Measurements from ENCODE around the gene ATG16L1.

Gene ATG16L1

GRCh38 chr2:233321166-233321565, 69.7 kb downstream of the ATG16L1 start:
- TF ChIP-seq, protein P1, sequence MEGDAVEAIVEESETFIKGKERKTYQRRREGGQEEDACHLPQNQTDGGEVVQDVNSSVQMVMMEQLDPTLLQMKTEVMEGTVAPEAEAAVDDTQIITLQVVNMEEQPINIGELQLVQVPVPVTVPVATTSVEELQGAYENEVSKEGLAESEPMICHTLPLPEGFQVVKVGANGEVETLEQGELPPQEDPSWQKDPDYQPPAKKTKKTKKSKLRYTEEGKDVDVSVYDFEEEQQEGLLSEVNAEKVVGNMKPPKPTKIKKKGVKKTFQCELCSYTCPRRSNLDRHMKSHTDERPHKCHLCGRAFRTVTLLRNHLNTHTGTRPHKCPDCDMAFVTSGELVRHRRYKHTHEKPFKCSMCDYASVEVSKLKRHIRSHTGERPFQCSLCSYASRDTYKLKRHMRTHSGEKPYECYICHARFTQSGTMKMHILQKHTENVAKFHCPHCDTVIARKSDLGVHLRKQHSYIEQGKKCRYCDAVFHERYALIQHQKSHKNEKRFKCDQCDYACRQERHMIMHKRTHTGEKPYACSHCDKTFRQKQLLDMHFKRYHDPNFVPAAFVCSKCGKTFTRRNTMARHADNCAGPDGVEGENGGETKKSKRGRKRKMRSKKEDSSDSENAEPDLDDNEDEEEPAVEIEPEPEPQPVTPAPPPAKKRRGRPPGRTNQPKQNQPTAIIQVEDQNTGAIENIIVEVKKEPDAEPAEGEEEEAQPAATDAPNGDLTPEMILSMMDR (IDR thresholded peaks at IDR 0.05; ENCODE audit: control extremely low read depth, extremely low read depth, low read depth, missing control alignments), result no peak
- ChIA-PET CTCF (interaction anchor here (0.9 to 1.8 kb wide), 5 partner anchors 10 to 98 kb away, joined by 3 to 11 read pairs (median 5); no protein-coding TSS in a partner anchor), POLR2A (no interaction called here)
- no peak for DNase-seq (ENCODE audit: extremely low spot score)

DNA sequence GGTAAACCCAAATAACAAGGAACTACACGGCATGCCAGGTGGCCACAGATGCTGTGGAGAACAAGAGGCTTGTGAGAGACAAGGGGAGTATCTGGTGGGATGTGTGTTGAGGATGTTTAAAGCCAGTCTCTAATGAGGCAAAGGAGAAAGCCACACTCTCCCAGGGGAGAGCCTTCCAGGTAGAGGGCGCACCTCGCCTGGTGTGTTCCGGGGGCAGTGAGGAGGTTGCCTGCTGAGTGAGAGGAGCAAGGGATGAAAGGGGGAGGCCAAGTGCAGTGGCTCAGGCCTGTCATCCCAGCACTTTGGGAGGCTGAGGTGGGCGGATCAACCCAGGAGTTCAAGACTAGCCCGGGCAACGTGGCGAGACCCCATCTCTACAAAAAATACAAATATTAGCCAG, 72.4 kb downstream of the ATG16L1 start:
- TF ChIP-seq, protein P1 (IDR thresholded peaks at IDR 0.05; ENCODE audit: control extremely low read depth, extremely low read depth, low read depth, missing control alignments), result no peak
- POLR2A ChIA-PET, result no interaction called here
- no peak for DNase-seq (ENCODE audit: extremely low spot score)
- CTCF ChIA-PET, result no interaction called here

- no peak for DNase-seq (ENCODE audit: extremely low spot score)
- TF ChIP-seq, protein P1 (IDR thresholded peaks at IDR 0.05; ENCODE audit: control extremely low read depth, extremely low read depth, low read depth, missing control alignments), result no peak
- CTCF ChIA-PET, result interaction anchor here (1.2 kb wide), 1 partner anchor 8 kb away, joined by 4 read pairs; no protein-coding TSS in a partner anchor
- POLR2A ChIA-PET, result interaction anchor here (0.7 kb wide), 1 partner anchor 59 kb away, joined by 3 read pairs; no protein-coding TSS in a partner anchor
Measured at GRCh38 chr2:233325256-233325655, 73.8 kb downstream of the ATG16L1 start.

- POLR2A ChIA-PET, result interaction anchor here (0.7 kb wide), 1 partner anchor 60 kb away, joined by 3 read pairs; no protein-coding TSS in a partner anchor
- TF ChIP-seq, protein P1 (IDR thresholded peaks at IDR 0.05; ENCODE audit: control extremely low read depth, extremely low read depth, low read depth, missing control alignments), result no peak
- CTCF ChIA-PET, result interaction anchor here (1.2 kb wide), 1 partner anchor 9 kb away, joined by 4 read pairs; no protein-coding TSS in a partner anchor
Measured at GRCh38 chr2:233325814-233326213, 74.3 kb downstream of the ATG16L1 start.

DNA sequence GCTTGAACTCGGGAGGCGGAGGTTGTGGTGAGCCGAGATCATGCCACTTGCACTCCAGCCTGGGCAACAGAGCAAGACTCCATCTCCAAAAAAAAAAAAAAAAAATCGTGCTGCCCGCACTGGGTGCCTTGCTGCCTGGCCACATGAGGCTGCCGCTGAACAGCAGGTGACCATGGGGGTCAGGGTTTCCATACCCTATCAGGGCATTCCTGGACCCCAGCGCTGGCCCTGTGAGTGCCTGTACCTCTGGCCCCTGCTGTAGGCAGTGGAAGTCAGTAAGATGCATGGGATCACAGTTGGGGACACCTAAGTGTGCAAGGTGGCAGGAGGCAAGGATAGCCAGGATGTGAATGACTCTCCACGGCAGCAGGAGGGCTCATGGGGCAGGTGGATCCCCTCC, 75.0 kb downstream of the ATG16L1 start:
- TF ChIP-seq, protein P1 (IDR thresholded peaks at IDR 0.05; ENCODE audit: control extremely low read depth, extremely low read depth, low read depth, missing control alignments), result no peak
- DNase-seq (ENCODE audit: extremely low spot score), result no peak
- CTCF ChIA-PET, result interaction anchor here (1.2 kb wide), 1 partner anchor 9 kb away, joined by 4 read pairs; no protein-coding TSS in a partner anchor
- POLR2A ChIA-PET, result no interaction called here

More at GRCh38 chr2:233325814-233326213, 74.3 kb downstream of the ATG16L1 start:
- no peak for DNase-seq (ENCODE audit: extremely low spot score)

- ChIA-PET CTCF (interaction anchor here (1.2 to 3.4 kb wide), 2 partner anchors 25 to 76 kb away, joined by 3 to 18 read pairs; partner anchors contain the start of gene DGKD), POLR2A (no interaction called here)
- TF ChIP-seq, protein P1 (IDR thresholded peaks at IDR 0.05; ENCODE audit: control extremely low read depth, extremely low read depth, low read depth, missing control alignments), result no peak
- no peak for DNase-seq (ENCODE audit: extremely low spot score)
Measured at GRCh38 chr2:233328922-233329321, 77.4 kb downstream of the ATG16L1 start.
